Measurements from ENCODE around the gene KCNH3.

KCNH3 gene

GRCh38 chr12:49563951-49564685, 25.3 kb downstream of the KCNH3 start:
- DNase-seq, result no peak

- no peak for DNase-seq
Observed at GRCh38 chr12:49564686-49565405, 26.0 kb downstream of the KCNH3 start.

GRCh38 chr12:49565406-49566265, 26.8 kb downstream of the KCNH3 start:
- DNase-seq, result peak; percentile 58

GRCh38 chr12:49566361-49566760, 27.5 kb downstream of the KCNH3 start:
- peak; percentile 61 for DNase-seq

GRCh38 chr12:49567302-49567610, 28.4 kb downstream of the KCNH3 start:
- DNase-seq, result no peak

- DNase-seq, result peak; percentile 95
Observed at GRCh38 chr12:49567611-49568441, 29.0 kb downstream of the KCNH3 start, which contains the start of gene MCRS1. Gene MCRS1, minus strand, starts transcription at chr12:49568142. Its CDS starts 1,411 bp downstream, at chr12:49566731.

GRCh38 chr12:49568442-49569162, 29.8 kb downstream of the KCNH3 start:
- peak; percentile 16 for DNase-seq

GRCh38 chr12:49577589-49578315, 38.9 kb downstream of the KCNH3 start:
- DNase-seq, result no peak

- no peak for DNase-seq
Observed at GRCh38 chr12:49578471-49579112, 39.8 kb downstream of the KCNH3 start.

GRCh38 chr12:49580572-49581535, 42.0 kb downstream of the KCNH3 start:
- peak; percentile 76 for DNase-seq

- no peak for DNase-seq
Observed at GRCh38 chr12:49582201-49582600, 43.4 kb downstream of the KCNH3 start.

- no peak for DNase-seq
Observed at GRCh38 chr12:49582850-49583249, 44.0 kb downstream of the KCNH3 start.

- DNase-seq, result no peak
Observed at GRCh38 chr12:49583366-49584094, 44.7 kb downstream of the KCNH3 start.

GRCh38 chr12:49584591-49584990, 45.8 kb downstream of the KCNH3 start:
- DNase-seq, result no peak

GRCh38 chr12:49585477-49586459, 46.9 kb downstream of the KCNH3 start:
- DNase-seq, result no peak

- DNase-seq, result no peak
Observed at GRCh38 chr12:49587174-49587908, 48.5 kb downstream of the KCNH3 start.

GRCh38 chr12:49588281-49588680, 49.5 kb downstream of the KCNH3 start:
- DNase-seq, result no peak
